ENCODE results near the gene FHOD3. TPM values are rescaled to one million over a fixed set of nuclear protein-coding genes. Genes with fewer than 3 reads are reported as not detected.

Gene FHOD3
- total and polyA plus RNA-seq, 3 experiments from 2014 or later: not detected

DNA sequence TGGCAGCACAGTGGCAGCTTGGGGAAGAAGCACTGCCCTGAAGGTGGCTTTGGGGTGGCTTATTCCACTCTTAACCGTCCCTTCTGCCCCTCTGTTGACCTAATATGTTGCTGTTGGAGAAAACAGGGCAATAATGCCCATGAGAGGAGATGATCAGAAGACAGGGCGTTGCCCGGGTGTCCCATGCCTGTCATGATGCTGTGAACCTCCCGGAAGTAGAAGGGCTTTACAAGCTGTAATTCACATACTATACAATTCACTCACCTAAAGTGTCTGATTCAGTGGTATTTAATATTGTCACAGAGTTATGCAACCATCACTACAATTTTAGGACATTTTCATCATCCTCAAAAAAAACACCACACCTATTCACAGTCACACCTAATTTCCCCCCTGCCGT lies 112.3 kb downstream of the FHOD3 start:
- Mint-ChIP-seq H3K4me3 (no peak overlapping the region), H3K27ac (no peak overlapping the region), H3K9me3 (no peaks in the 10 kb centered on the region), H3K27me3 (peaks cover 0 to 4% of the 10 kb centered on the region in 2 donors), H3K36me3 (no peaks in the 10 kb centered on the region), H3K4me1 (no peaks in the 10 kb centered on the region)
- H3K36me3 ChIP-seq (ENCODE audit: insufficient read depth, low read length): no peaks in the 10 kb centered on the region
- no peak overlapping the region for H3K4me3 ChIP-seq (ENCODE audit: low read length)
- no peaks in the 10 kb centered on the region for H3K4me1 ChIP-seq (ENCODE audit: insufficient read depth, low read length)
- DNase-seq: no peak
- H3K27me3 ChIP-seq (ENCODE audit: insufficient read depth, low read length, poor library complexity, severe bottlenecking): no peaks in the 10 kb centered on the region
- H3K9me3 ChIP-seq (ENCODE audit: low read length): no peaks in the 10 kb centered on the region
- ChIA-PET POLR2A (no interaction called here), CTCF (no interaction called here)
- H3K27ac ChIP-seq (ENCODE audit: low read depth, low read length): no peak overlapping the region

DNA sequence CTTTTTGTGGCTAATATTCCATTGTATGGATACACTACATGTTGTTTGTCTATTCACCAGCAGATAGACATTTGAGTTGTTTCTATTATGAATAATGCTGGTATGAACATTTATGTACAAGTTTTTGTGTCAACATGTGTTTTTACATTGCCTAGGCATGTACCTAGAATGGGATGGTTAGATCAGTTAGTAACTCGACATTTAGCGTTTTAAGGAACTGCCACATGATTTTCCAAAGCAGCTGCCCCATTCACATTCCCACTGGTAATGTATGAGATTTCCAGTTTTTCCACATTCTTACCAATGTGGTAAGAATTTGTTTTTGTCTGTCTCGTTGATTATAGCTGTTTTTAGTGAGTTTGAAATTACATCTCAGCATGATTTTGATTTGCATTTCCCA lies 112.8 kb downstream of the FHOD3 start:
- no peak for DNase-seq
- Mint-ChIP-seq H3K36me3 (no peaks in the 10 kb centered on the region), H3K4me3 (no peak overlapping the region), H3K9me3 (no peaks in the 10 kb centered on the region), H3K27me3 (peaks cover 0 to 4% of the 10 kb centered on the region in 2 donors), H3K27ac (no peak overlapping the region), H3K4me1 (no peaks in the 10 kb centered on the region)
- Histone ChIP-seq H3K27ac (ENCODE audit: low read depth, low read length) (no peak overlapping the region), H3K36me3 (ENCODE audit: insufficient read depth, low read length) (no peaks in the 10 kb centered on the region), H3K4me3 (ENCODE audit: low read length) (no peak overlapping the region), H3K4me1 (ENCODE audit: insufficient read depth, low read length) (no peaks in the 10 kb centered on the region), H3K27me3 (ENCODE audit: insufficient read depth, low read length, poor library complexity, severe bottlenecking) (no peaks in the 10 kb centered on the region), H3K9me3 (ENCODE audit: low read length) (no peaks in the 10 kb centered on the region)
- POLR2A ChIA-PET: no interaction called here
- CTCF ChIA-PET: no interaction called here

- Mint-ChIP-seq H3K36me3 (no peaks in the 10 kb centered on the region), H3K4me3 (no peak overlapping the region), H3K9me3 (no peaks in the 10 kb centered on the region), H3K4me1 (no peaks in the 10 kb centered on the region), H3K27me3 (peaks cover 4% of the 10 kb centered on the region in 2 donors), H3K27ac (no peak overlapping the region)
- H3K9me3 ChIP-seq (ENCODE audit: low read length): no peaks in the 10 kb centered on the region
- ChIA-PET POLR2A (no interaction called here), CTCF (no interaction called here)
- no peaks in the 10 kb centered on the region for H3K36me3 ChIP-seq (ENCODE audit: insufficient read depth, low read length)
- H3K4me3 ChIP-seq (ENCODE audit: low read length): no peak overlapping the region
- no peak overlapping the region for H3K27ac ChIP-seq (ENCODE audit: low read depth, low read length)
- no peak for DNase-seq
- H3K4me1 ChIP-seq (ENCODE audit: insufficient read depth, low read length): no peaks in the 10 kb centered on the region
- no peaks in the 10 kb centered on the region for H3K27me3 ChIP-seq (ENCODE audit: insufficient read depth, low read length, poor library complexity, severe bottlenecking)
Measured at GRCh38 chr18:36411745-36412168, 114.2 kb downstream of the FHOD3 start.

DNA sequence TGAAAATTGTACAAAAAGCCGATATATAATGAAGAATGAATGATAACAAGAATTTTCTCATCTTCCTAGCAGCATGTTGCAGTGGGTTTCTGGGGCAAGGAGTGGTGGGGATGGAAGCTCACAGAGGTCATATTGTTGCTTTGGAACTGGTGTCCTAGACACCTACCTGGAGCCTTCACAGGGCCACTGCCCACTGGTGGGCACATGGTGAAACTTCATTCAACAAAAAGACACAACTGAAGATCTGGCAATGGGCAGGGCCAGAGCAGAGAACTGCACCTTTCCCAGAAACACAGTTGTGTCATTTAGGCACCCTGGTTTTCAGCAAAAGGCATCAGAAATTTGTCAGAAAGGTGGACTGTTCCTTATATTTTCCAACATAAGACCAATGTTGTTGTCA lies 115.3 kb downstream of the FHOD3 start:
- no peak overlapping the region for H3K4me3 ChIP-seq (ENCODE audit: low read length)
- Mint-ChIP-seq H3K4me1 (no peaks in the 10 kb centered on the region), H3K36me3 (no peaks in the 10 kb centered on the region), H3K9me3 (no peaks in the 10 kb centered on the region), H3K4me3 (no peak overlapping the region), H3K27me3 (peaks cover 4 to 7% of the 10 kb centered on the region in 2 donors), H3K27ac (no peak overlapping the region)
- H3K9me3 ChIP-seq (ENCODE audit: low read length): no peaks in the 10 kb centered on the region
- DNase-seq: no peak
- no peaks in the 10 kb centered on the region for H3K36me3 ChIP-seq (ENCODE audit: insufficient read depth, low read length)
- POLR2A ChIA-PET: no interaction called here
- CTCF ChIA-PET: no interaction called here
- no peaks in the 10 kb centered on the region for H3K27me3 ChIP-seq (ENCODE audit: insufficient read depth, low read length, poor library complexity, severe bottlenecking)
- no peak overlapping the region for H3K27ac ChIP-seq (ENCODE audit: low read depth, low read length)
- no peaks in the 10 kb centered on the region for H3K4me1 ChIP-seq (ENCODE audit: insufficient read depth, low read length)

- DNase-seq: no peak
- no peaks in the 10 kb centered on the region for H3K9me3 Mint-ChIP-seq
- no peaks in the 10 kb centered on the region for H3K36me3 Mint-ChIP-seq
- H3K4me1 Mint-ChIP-seq: no peaks in the 10 kb centered on the region
- Histone ChIP-seq H3K36me3 (ENCODE audit: insufficient read depth, low read length) (no peaks in the 10 kb centered on the region), H3K4me3 (ENCODE audit: low read length) (no peak overlapping the region), H3K9me3 (ENCODE audit: low read length) (no peaks in the 10 kb centered on the region), H3K27ac (ENCODE audit: low read depth, low read length) (no peak overlapping the region), H3K27me3 (ENCODE audit: insufficient read depth, low read length, poor library complexity, severe bottlenecking) (no peaks in the 10 kb centered on the region), H3K4me1 (ENCODE audit: insufficient read depth, low read length) (no peaks in the 10 kb centered on the region)
- CTCF ChIA-PET: no interaction called here
- no peak overlapping the region for H3K27ac Mint-ChIP-seq
- POLR2A ChIA-PET: no interaction called here
- H3K27me3 Mint-ChIP-seq: peaks cover 7 to 10% of the 10 kb centered on the region in 2 donors
- H3K4me3 Mint-ChIP-seq: no peak overlapping the region
Measured at GRCh38 chr18:36415171-36415570, 117.7 kb downstream of the FHOD3 start.

DNA sequence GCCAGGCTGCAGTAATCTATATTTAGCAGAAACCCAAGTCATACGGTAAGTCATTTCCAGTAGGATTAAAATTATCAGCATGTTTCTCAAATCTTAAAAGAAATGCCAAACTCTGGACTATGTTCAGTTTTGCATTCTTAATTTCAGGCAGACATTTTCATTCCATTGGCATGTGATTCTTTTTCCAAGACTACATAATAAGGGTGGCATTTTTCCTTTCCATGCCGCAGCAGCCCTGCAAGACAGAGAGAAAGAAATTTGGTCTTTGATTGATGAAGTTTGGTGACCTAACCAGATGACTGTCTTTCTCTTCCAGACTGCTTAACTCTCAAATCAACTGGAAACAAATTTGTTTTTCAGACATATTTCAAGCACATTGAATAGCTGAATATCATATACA lies 118.1 kb downstream of the FHOD3 start:
- Histone ChIP-seq H3K4me3 (ENCODE audit: low read length) (no peak overlapping the region), H3K9me3 (ENCODE audit: low read length) (no peaks in the 10 kb centered on the region), H3K4me1 (ENCODE audit: insufficient read depth, low read length) (no peaks in the 10 kb centered on the region), H3K27ac (ENCODE audit: low read depth, low read length) (no peak overlapping the region), H3K27me3 (ENCODE audit: insufficient read depth, low read length, poor library complexity, severe bottlenecking) (no peaks in the 10 kb centered on the region), H3K36me3 (ENCODE audit: insufficient read depth, low read length) (no peaks in the 10 kb centered on the region)
- Mint-ChIP-seq H3K4me3 (no peak overlapping the region), H3K4me1 (no peaks in the 10 kb centered on the region), H3K36me3 (no peaks in the 10 kb centered on the region), H3K9me3 (no peaks in the 10 kb centered on the region), H3K27ac (no peak overlapping the region), H3K27me3 (peaks cover 7 to 10% of the 10 kb centered on the region in 2 donors)
- ChIA-PET POLR2A (no interaction called here), CTCF (no interaction called here)
- no peak for DNase-seq

DNA sequence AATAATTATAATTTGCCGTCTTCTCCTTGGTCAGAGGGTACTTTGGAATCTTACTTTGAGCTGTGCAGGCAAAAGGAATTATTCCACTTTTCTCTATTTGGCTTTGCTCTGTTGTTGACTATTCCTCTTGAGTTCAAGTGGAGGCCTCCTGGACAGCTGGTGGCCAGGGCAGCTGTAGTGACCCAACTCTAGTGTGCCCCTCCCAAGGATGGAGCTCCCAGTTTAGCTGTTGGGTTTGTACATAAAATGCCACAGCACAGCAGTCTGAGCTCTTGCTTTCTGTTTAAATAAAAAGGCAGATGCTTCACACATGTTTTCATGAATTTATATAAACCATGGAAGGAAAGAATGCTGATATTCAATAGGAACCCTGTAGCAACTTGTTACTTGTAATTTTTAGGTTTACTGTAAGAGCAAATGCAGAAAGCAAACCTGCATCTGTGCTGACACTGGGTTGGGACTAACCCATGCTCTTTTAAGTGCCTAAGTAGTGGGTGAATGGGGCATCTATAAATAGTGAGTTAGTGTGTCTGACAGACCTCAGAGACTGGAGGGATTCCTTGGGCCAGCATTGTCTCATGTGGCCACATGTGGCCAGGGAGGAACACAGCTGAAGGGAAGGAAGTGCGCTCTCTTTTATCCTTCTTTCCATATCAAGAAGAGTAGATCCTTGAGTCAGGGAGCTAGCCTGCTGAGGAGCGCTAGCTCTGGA lies 121.8 kb downstream of the FHOD3 start:
- POLR2A ChIA-PET: no interaction called here
- Histone ChIP-seq H3K4me3 (ENCODE audit: low read length) (no peak overlapping the region), H3K9me3 (ENCODE audit: low read length) (no peaks in the 10 kb centered on the region), H3K36me3 (ENCODE audit: insufficient read depth, low read length) (no peaks in the 10 kb centered on the region), H3K27ac (ENCODE audit: low read depth, low read length) (no peak overlapping the region), H3K27me3 (ENCODE audit: insufficient read depth, low read length, poor library complexity, severe bottlenecking) (no peaks in the 10 kb centered on the region), H3K4me1 (ENCODE audit: insufficient read depth, low read length) (no peaks in the 10 kb centered on the region)
- Mint-ChIP-seq H3K9me3 (no peaks in the 10 kb centered on the region), H3K4me3 (no peak overlapping the region), H3K27ac (no peak overlapping the region), H3K27me3 (peaks cover 8 to 10% of the 10 kb centered on the region in 2 donors), H3K4me1 (no peaks in the 10 kb centered on the region), H3K36me3 (no peaks in the 10 kb centered on the region)
- DNase-seq: no peak
- CTCF ChIA-PET: no interaction called here

DNA sequence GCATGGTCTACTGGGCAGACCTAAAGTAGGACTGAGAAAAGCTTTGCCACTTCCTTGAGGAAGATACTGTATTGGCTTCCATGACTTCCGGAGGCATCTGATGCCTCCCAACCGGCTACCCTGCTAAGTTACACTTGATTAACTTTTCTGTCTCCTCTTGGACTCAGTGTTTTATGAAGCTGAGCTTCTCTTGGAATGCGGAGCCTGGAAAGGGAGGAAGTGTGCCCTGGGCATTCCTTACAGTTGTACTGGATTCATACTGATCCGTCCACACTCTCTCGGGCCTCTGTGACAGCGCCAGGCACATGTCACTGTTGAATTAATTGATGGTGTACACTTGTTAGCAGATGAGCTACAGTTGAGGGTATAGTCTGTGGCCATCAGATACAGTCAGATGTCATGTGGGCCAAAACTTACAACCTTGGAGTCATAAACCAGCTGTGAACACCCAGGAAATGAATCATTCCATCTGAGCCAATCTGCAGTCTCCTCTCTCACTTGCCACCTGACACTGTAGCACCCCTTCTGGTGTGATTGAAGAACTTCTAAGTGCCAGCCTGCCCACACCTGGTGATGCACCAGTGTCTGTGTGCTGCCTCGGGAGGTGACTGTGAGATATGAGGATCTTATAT lies 122.5 kb downstream of the FHOD3 start:
- no peaks in the 10 kb centered on the region for H3K4me1 ChIP-seq (ENCODE audit: insufficient read depth, low read length)
- peaks cover 8 to 10% of the 10 kb centered on the region in 2 donors for H3K27me3 Mint-ChIP-seq
- H3K9me3 Mint-ChIP-seq: no peaks in the 10 kb centered on the region
- H3K4me1 Mint-ChIP-seq: no peaks in the 10 kb centered on the region
- H3K9me3 ChIP-seq (ENCODE audit: low read length): no peaks in the 10 kb centered on the region
- ChIA-PET CTCF (no interaction called here), POLR2A (no interaction called here)
- H3K27ac Mint-ChIP-seq: no peak overlapping the region
- no peak overlapping the region for H3K4me3 ChIP-seq (ENCODE audit: low read length)
- DNase-seq: no peak
- no peak overlapping the region for H3K27ac ChIP-seq (ENCODE audit: low read depth, low read length)
- no peak overlapping the region for H3K4me3 Mint-ChIP-seq
- no peaks in the 10 kb centered on the region for H3K36me3 Mint-ChIP-seq
- no peaks in the 10 kb centered on the region for H3K27me3 ChIP-seq (ENCODE audit: insufficient read depth, low read length, poor library complexity, severe bottlenecking)
- H3K36me3 ChIP-seq (ENCODE audit: insufficient read depth, low read length): no peaks in the 10 kb centered on the region
